Esophagus squamous epithelium (tissue), 4 donors: ENCODE data around the gene COMMD10.

Experiments used
- POLR2A ChIP-seq, 4 donors: fragments of 450-650 bp; IDR thresholded peaks; one replicate each; pipeline ENCODE4 v1.6.1; 2017; ENCODE audit warnings: antibody characterized with exemption in 4 of 4, mild to moderate bottlenecking in 4 of 4, moderate library complexity in 3 of 4
- TF ChIP-seq, protein P1 (sequence below), 6 experiments: fragments of 450-650 bp in 4 of 6; fragments of 200-600 bp in 2 of 6; sonication (generic) in 2 of 6; IDR thresholded peaks; one replicate each; pipeline ENCODE4 v1.5.1; 2016 to 2019; ENCODE audit warnings: antibody characterized with exemption in 6 of 6, mild to moderate bottlenecking in 4 of 6, moderate library complexity in 4 of 6

DNA sequence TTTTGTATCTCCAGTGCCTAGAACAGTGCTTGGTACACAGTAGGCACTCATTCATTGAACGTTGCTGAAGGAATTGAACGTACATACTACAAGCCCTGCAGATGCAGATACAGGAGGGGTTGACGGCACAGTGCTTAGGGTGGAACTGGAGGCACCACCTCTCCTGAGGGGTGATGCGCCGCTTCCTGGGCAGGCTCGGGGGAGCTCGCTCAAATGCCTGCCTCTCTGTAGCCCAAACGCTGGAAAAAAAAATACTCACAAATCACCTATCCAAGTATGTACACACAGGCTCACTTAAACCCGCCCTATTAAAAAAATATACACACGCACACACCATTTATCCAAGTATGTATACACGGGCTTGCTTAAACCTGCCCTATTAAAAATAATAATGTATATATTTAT, 536 bp upstream of the COMMD10 start:
- TF ChIP-seq, protein P1, sequence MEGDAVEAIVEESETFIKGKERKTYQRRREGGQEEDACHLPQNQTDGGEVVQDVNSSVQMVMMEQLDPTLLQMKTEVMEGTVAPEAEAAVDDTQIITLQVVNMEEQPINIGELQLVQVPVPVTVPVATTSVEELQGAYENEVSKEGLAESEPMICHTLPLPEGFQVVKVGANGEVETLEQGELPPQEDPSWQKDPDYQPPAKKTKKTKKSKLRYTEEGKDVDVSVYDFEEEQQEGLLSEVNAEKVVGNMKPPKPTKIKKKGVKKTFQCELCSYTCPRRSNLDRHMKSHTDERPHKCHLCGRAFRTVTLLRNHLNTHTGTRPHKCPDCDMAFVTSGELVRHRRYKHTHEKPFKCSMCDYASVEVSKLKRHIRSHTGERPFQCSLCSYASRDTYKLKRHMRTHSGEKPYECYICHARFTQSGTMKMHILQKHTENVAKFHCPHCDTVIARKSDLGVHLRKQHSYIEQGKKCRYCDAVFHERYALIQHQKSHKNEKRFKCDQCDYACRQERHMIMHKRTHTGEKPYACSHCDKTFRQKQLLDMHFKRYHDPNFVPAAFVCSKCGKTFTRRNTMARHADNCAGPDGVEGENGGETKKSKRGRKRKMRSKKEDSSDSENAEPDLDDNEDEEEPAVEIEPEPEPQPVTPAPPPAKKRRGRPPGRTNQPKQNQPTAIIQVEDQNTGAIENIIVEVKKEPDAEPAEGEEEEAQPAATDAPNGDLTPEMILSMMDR (IDR thresholded peaks at IDR 0.05): no peak
- TF ChIP-seq POLR2A (IDR thresholded peaks at IDR 0.05): no peak
